CMK (cell line): ENCODE measurements around the gene GNG2.

ENCODE experiments used
- DNase-seq: peaks from one replicate; pipeline ENCODE4 v3.0.0-alpha.2; 2010; ENCODE audit warnings: low read depth

Gene GNG2

DNA sequence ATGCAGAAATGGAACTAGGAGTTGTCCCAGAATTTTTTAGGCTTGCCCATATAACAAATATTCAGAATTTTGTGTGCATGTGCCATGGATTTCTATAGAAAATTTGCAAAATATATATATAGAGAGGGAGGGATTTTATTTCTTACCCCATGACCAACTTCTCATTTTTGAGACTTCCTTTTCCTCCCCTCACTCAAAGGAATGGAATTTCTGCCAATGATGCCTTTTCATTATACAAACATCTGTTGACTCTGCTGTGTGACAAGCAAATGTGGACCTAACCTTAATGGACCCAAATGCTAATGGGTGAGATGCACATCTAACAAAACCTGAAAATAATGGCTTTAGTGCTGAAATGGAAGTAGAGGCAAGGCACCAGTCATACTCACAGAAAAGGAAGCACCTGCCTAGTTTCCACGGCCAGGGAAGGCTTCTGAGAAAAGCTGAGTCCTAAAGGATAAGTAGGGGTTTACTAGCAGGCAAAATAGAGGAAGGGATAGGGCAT, 3.6 kb upstream of the GNG2 start:
- DNase-seq = no peak

GRCh38 chr14:51859131-51859530, 1.3 kb upstream of the GNG2 start:
- no peak for DNase-seq

- no peak for DNase-seq
Observed at GRCh38 chr14:51860825-51861499, 550 bp downstream of the GNG2 start.

GRCh38 chr14:51862176-51862796, 1.9 kb downstream of the GNG2 start:
- no peak for DNase-seq

GRCh38 chr14:51862860-51863259, 2.4 kb downstream of the GNG2 start:
- no peak for DNase-seq

- no peak for DNase-seq
Observed at GRCh38 chr14:51865953-51866747, 5.7 kb downstream of the GNG2 start.

DNA sequence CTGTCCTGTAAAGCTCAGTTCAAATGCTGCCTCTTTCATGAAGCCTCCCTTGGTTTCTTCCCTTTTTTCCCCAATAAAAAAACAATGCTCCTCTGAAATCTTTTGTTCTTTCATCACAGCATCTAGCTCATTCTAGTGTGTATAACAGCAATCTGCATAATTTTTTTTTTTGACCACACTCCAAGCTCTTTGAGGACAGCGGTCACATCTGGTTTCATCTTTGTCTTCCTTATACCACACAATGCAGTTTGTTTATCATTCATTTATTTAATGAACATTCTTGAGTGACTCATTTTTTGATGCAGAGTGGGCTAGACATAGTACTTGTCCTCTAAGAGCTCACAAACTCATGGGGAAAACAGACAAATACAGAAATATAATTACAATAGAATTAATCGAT, 7.3 kb downstream of the GNG2 start:
- no peak for DNase-seq

DNA sequence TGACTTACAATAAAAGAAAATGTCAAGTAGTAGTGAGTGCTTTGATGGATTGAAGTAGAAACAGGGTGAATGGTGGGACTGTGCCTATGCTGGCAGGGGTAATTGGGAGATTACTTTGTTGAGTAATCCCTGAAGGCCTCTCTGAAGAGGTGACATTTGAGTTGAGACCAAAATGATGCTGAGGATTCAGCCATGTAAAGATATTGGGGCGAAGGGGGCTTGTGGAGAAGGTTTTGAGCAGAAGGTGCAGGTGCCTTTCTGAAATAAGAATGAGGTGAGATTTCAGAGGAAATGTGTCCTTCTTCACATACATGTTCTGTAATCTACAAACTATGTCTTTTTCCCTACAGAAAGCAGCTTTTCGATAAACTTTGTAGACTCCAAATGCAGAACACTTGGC, 8.0 kb downstream of the GNG2 start:
- DNase-seq = no peak

GRCh38 chr14:51869411-51870100, 9.1 kb downstream of the GNG2 start:
- DNase-seq = no peak

DNA sequence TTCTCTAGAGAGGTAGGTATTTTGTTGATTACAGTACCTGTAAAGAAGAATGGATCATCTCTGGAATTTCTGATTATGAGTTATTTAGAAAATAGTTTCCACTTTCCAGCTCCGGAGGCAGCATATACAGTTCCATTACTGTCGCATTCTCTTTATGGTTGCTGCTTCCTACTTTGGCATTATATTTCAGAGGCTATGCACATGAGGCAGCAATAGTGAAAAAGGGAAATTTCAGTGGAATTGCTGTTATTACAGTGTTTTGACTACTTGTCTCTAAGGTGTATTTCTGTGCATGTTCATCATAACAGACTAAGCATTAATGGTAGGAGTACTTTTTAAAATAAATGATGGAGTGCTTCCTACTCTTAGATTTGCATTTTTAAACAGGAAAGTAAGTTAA, 10.2 kb downstream of the GNG2 start:
- no peak for DNase-seq

DNA sequence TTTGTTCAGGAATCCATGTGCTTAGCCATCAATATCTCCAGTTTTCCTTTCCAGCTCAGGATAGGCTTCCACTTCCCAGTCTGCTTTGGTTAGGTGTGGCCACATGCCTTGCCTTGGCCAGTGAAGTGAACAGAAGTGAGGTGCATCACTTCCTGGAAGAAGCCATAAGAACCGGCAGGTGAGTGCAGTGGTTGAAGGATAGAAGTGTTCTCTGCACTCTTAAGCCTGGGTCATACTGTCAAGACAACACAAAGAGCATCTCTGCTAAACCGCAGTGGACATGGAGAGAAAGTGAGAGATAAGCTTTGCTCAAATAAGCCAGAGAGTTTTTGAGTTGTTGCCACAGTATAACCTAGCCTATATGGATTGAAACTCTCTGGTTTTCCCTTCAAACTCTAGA, 11.4 kb downstream of the GNG2 start:
- DNase-seq = no peak

DNA sequence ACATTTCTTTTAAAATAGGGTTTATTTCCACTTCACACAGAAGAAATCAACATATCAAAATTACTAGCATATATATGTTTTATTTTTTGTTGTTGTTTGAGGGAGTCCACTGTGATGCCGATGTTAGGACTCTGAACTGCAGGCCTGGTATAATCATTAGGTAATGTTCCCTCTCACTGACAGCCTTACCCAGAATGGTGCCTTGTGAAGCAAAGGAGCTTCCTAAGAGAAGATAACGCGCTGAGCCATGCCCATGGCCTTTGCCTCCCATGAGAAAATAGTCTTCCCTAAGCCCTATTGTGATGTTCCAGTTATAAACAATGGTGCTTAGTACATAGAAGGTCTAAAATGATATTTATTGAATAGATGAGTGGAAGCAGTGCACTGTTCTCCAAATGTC, 12.0 kb downstream of the GNG2 start:
- no peak for DNase-seq

DNA sequence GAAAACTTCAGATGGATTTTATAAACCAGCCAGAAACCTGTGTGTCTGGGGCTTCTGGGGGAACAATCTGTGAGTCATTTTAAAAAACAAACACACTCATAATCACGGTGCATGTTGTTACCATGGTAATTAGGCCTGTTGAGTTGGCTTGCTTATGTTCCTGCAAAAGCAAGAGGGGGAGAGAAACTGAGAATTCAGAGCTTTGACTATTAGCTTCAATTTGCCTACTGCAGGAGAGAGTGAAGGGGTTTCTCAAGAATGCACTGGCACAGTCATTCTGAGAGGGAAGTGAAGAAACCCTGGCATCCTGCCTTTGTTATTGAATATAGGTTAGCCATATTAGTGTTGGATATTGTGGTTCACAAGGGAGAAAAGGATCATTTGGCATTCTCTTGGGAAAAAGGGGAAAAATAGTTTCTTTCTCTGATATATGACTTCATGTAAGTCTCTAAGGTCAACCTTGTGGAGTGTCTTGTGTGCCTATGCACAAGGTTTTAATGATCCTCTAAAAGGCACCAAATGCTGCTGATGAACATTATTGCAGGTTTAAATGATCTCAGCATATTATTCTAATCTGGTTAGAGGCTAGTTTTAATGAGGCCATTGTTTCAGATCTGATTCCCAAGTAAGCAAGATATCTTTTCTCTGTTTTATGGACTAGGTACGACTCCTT, 12.9 kb downstream of the GNG2 start:
- DNase-seq = no peak

DNA sequence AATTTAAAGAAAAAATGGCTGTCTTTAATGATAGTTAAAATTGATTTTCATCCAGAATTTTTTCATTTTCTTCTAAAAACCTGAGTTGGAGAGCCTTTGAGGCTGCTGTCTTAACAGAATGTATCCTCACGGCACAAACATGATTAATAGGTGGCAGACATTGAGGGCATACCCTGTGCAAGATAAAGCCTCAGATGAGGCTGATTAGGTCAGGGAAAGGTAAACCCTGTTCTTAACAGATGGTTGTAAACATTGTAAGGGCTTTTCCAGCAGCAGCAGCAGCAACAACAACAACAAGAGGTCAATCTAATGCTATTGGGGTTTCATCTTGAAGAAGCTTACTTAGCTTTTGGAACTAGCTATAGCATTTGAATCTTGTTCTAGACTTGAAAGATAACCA, 17.4 kb downstream of the GNG2 start:
- no peak for DNase-seq

DNA sequence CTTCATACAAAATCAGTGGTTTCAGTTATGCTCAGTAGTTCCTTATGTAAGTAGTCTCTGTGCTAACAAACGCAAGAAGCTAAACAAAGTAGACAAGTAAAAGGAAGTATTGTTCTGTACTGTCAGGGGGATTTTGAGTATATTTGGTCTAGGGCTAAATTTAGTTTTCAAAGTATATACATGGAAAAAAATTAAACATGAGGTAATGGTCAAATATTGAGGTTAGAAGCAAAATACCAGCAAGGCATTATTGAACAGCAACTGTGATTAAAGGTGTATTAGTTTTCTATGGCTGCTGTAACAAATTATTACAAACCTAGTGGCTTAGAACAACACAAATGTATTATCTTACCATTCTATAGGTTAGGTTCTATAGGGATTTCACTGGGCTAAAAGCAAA, 18.8 kb downstream of the GNG2 start:
- DNase-seq = no peak

DNA sequence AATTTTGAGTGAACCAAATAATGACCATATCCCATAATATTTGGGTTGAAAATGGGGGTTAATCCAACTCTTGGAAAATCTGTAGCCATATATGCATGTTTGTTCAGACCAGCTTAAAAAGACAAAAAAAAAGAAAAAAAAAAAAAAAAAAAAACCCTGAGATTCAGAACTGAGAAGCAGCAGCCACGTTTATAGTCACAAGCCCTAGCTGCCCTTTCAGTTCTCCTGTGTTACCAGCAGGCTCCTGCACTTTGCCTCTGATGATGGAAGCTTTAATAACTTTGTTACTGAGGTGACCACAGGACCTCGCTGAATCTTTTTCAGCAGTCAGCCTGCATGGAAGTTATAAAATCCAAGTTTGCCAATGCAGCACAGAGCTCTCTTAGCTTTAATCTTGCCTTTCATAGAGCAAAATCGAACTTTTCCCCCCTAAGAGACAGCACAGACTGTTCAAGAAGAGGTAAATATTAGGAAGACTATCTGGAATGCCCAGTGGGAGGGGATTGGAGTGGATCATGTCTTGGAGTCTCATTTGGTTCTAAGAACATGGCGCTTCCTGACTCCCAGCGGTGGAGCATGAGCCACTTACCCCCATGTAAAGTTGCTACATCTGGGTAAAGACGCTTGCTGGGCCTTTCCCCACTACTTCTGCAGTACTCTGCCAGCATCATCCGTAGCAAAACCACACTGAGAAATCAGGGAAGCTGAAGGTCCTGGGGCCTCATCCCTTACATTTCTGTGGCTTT, 20.6 kb downstream of the GNG2 start:
- no peak for DNase-seq

GRCh38 chr14:51881636-51882035, 21.2 kb downstream of the GNG2 start:
- no peak for DNase-seq

- no peak for DNase-seq
Observed at GRCh38 chr14:51883232-51883631, 22.8 kb downstream of the GNG2 start.

- DNase-seq = no peak
Observed at GRCh38 chr14:51884086-51884927, 23.9 kb downstream of the GNG2 start.

- DNase-seq = no peak
Observed at GRCh38 chr14:51889851-51890250, 29.4 kb downstream of the GNG2 start.
